DMS 273 (cell line): Measurements from ENCODE around the gene ATRNL1.
A peak's percentile ranks its signal among the peaks of the same experiment; 100 is the strongest.
"Not testable (repeated sequence)": the region's sequence is repeated elsewhere in the genome, so short reads cannot be mapped to it uniquely, and the experiment has no call there.

ENCODE experiments used
- DNase-seq: peaks from one replicate; lab custom pipeline; 2025; ENCODE audit not compliant: unreplicated experiment; lab: John Stamatoyannopoulos, UW

The ATRNL1 gene

DNA sequence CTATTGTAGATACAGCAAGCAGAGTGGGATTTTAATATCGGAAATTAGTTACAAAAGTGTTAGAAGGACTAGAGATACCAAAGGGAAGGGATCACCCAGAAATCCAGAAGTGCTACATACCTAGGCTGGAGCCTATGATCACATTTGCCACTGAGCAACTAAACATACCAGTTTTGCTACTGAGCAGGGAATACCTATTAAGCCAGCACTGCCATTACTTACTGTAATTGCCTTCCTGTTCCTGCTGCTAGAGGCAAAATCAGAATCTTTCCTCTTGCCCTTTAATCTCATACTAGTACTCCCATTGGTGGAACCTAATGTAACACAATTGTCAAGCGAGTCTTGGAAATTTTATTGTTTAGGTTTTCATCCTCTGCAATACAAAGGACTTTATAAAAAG, 121.7 kb downstream of the ATRNL1 start:
- DNase-seq: no peak

DNA sequence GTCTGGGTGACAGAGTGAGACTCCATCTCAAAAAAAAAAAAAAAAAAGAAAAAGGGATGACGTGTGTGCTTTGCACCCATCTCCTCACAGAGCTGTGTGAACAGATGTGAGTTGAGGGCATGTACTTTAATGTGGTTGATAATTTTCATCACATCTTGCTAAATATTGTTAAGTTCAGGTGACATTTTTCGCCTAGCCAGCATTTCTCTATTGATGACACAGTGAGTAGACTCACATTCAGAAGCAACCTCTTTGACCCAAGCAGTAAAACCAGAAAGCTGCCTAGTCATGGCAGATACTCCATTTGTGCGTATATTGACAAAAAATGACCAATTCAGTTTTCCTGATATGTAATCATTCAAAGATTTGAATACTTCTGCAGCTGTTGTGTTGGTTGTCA, 126.0 kb downstream of the ATRNL1 start:
- no peak for DNase-seq

DNA sequence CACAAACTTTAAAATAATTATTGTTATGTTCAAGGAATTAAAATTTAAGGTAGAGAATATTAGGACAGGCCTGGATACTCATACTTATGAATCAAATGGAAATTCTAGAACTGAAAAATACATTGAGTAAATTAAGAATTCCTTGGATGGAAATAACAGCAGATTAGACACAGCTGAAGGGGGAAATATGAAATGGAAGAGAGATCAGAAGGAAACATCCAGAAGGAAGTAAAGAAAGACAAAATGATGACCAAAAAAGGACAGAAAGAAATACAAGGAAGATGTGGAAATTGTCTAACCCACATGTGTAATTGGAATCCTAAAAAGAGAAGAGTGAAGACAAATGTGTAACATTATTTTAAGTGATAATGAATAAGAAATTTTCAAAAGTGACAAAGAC, 128.9 kb downstream of the ATRNL1 start:
- DNase-seq: no peak

DNA sequence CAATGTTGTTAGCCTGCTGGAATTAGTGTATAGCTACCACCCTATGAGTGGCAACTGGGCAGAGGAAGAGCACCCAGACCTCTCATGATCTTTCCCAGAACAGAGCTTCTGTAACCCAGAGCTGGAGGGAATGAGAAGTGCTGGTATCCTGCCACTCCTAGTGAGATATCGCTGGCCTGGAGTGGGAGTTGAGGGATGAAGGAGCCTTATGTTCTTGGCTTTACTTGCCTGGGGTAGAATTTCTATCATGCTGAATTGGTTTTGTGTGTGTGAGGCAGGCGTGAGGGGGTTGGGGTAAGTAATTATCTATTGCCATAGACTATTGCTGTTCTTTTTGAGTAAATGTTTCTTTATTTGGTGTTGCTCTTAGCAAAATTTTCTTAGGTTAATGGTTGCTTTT, 146.6 kb downstream of the ATRNL1 start:
- DNase-seq: no peak

DNA sequence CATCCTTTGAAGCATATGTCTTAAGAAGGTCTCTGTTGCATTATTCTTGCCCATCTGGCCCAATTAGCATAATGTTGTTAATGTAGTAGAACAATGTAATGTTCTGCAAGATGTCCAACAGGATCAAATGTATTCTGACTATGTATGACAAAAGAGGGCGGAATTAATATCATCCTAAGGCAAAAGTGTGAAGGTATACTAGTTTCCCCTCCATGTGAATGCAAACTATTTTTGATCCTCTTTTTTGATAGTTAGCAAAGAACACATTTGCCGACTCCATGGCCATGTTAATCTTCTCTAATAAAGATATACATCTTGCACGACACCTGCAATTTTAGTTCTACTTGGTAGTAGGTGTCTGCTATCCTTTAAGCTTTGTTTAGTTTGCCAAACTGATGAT, 157.6 kb downstream of the ATRNL1 start:
- peak; percentile 14 for DNase-seq

DNA sequence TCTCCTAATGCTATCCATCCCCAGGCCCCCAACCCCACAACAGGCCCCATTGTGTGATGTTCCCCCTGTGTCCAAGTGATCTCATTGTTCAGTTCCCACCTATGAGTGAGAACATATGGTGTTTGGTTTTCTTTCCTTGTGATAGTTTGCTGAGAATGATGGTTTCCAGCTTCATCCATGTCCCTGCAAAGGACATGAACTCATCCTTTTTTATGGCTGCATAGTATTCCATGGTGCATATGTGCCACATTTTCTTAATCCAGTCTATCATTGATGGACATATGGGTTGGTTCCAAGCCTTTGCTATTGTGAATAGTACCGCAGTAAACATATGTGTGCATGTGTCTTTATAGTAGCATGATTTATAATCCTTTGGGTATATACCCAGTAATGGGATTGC, 160.6 kb downstream of the ATRNL1 start:
- DNase-seq: not testable (repeated sequence)

DNA sequence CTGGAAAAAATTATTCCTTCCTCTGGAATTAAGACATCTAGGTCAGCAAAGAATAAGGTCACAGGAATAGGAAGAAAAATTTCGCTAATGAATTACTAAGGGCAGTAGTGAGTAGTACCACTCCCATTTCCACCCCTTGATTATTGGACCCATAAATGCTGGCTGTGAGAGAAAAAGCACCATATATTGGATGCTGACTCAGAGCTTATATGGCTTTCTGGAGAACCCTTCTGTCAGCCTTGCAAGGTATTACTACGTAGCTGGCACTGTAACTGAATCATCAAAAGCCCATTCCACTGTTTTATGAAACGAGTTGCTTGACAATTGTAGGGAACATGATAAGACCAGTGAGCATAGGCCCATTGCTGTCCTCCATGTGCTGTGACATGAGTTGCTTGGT, 179.3 kb downstream of the ATRNL1 start:
- DNase-seq: no peak

DNA sequence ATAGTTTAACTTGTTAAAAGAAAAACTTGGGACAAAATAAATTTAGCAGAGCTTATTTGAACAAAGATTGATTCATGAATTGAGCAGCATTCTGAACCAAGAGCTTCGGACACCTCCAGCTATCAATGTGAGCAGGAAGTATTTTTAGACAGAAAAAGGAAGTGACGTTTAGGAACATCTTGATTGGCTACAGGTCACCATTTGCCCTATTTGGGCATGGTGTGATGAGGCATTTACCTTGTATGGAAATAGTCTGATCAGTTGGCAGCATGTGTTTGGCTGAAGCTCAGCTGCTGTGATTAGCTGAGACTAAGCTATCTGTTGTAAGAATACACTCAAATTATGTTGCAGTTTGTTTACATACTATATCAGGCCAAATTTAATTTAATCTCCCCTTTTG, 185.1 kb downstream of the ATRNL1 start:
- peak; percentile 4 for DNase-seq

DNA sequence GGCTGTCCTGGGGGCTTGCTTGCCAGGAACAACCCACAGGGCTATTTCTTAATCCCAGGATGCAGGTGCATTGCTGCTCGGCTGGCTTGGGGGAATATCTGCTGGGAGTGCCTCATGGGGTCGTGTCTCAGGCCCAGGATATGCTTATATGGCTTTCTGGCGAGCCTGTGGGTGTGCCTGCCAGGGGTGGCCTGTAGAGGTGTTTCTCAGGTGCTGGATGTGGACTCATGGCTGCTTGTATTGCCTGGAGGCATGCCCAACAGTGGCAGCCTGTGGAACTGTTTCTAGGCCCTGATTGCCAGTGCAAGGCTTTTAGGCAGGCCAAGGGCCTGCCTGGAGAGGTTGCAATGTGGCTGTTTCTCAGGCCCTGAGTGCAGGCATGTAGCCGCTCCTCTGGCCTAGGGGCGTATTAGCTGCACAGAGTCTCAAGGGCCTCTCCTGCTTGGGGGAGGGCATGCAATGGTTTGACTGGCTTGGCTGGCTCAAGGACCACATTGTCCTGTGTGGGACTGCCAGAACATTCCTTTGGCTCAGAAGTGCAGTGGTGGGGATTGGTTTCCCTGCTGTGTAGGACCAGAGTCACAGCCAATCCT, 202.1 kb downstream of the ATRNL1 start:
- DNase-seq: no peak

DNA sequence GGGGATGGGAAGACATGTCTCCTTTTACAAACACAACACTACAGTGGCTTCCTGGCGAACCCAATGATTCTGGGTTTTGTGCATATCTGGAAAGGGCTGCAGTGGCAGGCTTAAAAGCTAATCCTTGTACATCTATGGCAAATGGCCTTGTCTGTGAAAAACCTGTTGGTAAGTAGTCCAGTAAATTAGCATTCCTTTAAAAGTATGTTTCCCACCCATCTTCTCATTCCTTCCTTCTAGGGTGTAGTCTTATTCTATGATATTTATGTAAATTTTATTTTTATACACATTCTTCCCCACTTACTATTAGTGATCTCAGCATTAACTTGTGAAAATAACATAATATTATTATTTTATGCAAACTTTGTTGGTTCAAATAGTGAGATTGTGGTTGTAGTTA, 206.9 kb downstream of the ATRNL1 start:
- DNase-seq: no peak

DNA sequence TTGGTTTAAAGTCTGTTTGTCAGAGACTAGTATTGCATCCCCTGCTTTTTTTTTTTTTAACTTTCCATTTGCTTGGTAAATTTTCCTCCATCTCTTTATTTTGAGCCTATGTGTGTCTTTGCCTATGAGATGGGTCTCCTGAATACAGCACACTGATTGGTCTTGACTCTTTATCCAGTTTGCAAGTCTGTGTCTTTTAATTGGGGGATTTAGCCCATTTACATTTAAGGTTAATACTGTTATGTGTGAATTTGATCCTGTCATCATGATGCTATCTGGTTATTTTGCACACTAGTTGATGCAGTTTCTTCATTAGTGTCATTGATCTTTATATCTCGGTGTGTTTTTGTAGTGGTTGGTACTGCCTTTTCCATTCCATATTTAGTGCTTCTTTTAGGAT, 226.5 kb downstream of the ATRNL1 start:
- DNase-seq: not testable (repeated sequence)

DNA sequence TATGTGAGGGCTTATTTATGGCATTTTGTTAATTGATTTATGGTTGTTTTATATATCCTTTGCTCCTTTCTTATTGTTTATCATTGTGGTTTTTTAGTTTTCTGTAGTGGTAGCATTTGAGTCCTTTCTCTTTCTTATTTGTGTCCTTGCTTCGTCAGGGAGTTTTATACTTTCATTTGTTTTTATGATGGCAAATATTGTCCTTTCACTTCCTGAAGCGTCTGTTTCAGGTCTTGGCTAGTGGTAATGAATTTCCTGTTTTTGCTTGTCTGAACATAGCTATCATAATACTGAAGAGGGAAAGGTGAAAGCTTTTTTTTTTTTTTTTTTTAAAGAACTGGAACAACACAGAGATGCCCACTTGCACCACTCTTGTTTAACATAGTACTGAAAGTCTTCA, 228.2 kb downstream of the ATRNL1 start:
- no peak for DNase-seq

DNA sequence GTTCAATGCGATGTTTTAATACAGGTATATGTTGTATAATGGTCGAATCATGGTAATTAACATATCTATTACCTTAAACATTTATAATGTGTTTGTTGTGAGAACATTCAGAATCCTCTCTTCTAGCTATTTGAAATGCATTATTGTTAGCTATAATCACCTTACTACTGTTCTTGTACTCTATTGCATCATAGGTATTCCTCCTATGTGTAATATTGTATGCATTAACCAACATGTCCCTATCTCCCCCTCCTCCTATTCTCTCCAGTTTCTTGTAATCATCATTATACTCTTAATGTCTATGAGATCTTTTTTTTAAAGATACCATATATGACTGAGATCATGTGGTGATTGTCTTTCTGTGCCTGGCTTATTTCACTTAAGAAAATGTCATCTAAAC, 235.2 kb downstream of the ATRNL1 start:
- no peak for DNase-seq

DNA sequence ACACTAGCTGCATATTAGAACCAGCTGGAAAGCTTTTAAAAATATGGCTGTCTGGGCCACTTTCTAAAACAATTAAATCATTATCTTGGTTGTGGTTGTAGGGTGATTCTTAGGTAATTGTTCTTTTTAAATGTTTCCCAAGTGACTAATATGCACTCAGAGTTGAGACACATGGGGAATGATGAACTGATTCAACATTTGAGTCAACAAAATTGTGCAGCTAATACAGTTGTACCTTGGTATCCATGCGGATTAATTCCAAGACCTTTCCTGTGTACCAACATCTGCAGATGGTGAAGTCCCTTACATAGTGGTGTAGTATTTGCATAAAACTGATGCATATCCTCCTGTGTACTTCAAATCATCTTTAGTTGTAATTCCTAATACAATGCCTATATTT, 242.2 kb downstream of the ATRNL1 start:
- no peak for DNase-seq

DNA sequence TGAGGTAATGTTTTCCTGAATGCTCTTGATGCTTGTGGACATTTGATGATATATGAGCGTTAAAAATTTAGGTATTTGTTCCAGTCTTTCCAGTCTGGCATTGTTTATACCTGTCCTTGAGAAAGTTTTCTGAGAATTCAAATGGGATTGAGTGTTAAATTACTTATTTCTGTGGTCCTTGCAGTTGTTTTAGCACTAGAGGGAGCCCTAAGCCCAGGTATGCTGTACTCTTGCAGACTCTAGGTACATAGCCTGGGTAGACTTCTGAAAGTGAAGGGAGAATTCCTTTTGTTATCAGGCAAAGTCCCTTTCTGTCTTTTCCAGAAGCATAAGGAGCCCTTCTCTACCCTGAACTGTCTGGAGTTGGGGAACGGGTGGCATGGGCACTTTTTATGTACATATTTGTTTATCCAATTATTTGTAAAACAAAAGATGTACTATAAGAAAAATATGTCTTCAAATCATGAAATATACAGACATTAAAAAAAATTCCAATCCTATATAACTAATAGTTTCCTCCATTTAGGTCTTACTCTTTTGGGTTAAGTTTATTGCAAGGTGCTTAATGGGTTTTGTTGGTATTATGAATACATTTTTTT, 262.1 kb downstream of the ATRNL1 start:
- peak; percentile 75 for DNase-seq

DNA sequence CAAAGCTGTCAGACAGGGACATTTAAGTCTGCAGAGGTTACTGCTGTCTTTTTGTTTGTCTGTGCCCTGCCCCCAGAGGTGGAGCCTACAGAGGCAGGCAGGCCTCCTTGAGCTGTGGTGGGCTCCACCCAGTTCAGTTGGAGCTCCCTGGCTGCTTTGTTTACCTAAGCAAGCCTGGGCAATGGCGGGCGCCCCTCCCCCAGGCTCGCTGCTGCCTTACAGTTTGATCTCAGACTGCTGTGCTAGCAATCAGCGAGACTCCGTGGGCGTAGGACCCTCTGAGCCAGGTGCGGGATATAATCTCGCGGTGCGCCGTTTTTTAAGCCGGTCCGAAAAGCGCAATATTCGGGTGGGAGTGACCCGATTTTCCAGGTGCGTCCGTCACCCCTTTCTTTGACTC, 274.8 kb downstream of the ATRNL1 start:
- not testable (repeated sequence) for DNase-seq

DNA sequence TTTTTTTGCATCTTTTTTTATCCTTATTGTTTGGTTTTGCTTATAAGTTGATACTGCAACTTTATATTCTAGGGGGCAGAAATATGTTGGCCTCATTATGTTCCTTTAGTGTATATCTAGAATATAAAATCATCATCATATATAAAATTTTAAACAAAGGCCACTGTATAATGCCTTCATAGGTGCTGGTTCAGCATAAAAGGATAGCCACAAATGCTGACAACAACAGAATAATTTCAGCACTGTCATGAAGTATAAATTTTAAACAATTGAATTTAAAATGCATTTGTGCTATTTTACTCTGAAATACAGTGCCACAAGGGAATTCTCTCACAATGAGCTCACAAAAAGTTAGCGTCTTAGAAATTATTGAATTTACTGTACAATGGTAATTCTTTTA, 285.9 kb downstream of the ATRNL1 start:
- no peak for DNase-seq

DNA sequence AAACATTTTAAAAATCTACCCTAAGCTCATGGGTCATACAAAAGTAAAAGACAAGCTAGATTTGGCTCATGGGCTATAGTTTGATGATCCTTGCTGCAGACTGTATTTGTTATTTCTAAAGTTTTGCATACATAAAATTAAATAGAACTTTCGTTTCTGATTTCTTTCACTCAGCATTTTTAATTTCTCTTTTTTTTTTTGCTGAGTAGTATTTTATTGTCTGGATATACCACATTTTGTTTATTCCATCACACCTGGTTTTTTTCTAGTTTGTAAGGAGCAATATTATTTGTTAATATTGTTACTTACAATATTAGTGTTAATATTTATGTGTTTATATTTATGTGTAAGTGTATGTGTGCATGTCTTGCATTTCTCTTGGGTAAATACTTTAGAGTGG, 291.5 kb downstream of the ATRNL1 start:
- DNase-seq: no peak

DNA sequence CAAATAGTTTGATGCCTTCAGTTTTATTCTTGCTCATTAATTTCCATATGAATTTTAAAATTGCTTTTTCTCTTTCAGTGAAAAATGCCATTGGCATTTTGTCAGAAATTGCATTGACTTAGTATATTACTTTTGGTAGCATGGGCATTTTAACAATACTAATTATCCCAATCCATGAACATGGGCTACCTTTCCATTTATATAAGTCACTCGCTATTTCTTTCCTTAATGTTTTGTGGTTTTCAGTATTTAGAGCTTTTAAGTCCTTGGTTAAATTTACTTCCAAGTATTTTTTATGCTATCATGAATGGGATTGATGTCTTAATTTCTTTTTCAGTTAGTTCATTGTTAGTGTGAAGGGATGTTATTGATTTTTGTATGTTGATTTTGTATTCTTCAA, 297.4 kb downstream of the ATRNL1 start:
- no peak for DNase-seq

DNA sequence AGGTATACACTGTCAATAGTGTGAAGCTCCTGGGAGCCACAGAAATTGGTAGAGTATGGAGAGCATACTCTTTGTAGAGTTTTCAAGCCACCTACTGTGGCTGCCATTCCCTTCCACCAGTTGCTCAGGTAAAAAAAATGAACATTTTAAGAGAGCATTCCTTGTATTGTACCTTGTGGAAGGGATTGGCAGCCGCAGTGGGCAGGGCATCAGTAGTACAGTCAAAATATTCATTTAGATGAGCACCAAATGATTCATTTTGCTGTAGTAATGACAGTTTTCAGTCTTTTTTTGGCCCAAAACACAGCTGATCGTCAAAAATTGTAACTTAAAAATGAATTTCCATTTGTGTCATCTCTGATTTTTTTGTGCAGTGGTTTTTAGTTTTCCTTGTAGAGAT, 304.9 kb downstream of the ATRNL1 start:
- no peak for DNase-seq

DNA sequence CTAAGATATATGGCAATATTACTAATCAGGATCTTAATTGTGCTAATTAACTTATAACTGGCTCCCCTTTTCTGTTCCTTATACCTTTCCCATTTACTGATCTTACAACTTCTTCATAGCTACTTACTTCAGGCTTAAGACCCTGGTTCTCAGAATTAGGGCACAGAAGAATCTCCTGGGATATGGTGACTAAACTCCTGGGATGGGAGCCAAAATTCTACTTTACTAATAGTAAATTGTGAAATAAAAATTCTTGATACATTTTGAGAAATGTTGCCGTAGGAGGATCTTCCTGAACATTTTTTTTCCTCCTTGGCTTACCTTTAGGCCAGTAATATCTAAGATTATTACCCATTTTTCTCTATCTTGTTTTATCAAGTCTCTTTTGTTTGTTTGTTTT, 309.5 kb downstream of the ATRNL1 start:
- peak; percentile 16 for DNase-seq

DNA sequence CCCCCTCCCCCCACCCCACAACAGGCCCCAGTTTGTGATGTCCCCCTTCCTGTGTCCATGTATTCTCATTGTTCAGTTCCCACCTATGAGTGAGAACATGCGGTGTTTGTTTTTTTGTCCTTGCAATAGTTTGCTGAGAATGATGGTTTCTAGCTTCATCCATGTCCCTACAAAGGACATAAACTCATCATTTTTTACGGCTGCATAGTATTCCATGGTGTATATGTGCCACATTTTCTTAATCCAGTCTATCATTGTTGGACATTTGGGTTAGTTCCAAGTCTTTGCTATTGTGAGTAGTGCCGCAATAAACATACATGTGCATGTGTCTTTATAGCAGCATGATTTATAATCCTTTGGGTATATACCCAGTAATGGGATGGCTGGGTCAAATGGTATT, 312.7 kb downstream of the ATRNL1 start:
- not testable (repeated sequence) for DNase-seq

DNA sequence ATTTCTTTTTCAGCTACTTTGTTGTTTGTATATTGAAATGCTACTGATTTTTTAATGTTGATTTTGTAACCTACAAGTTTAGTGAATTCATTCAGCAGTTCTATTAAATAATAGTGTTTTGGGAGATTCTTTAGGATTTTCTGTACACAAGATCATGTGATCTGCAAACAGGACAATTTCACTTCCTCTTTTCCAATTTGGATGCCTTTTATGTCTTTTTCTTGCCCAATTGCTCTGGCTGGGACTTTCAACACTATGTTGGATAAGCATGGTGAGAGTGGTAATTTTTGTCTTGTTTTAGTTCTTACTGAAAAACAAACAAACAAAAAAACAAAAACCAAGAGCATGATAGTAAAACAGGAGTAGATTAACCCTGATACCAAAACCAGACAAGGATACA, 316.2 kb downstream of the ATRNL1 start:
- no peak for DNase-seq
